Immature natural killer cell (primary cell): Measurements from ENCODE around the gene GRID1. TPM values are rescaled to one million over a fixed set of nuclear protein-coding genes. Genes with fewer than 3 reads are reported as not detected.

Source experiments
- DNase-seq, 3 donors: peaks; one replicate each; pipeline ENCODE4 v3.0.0; 2022; ENCODE audit warnings: mixed read lengths in 1 of 3
- H3K27ac Mint-ChIP-seq, 6 donors: one replicate each; pipeline ENCODE4 v1.8.0; 2020; ENCODE audit warnings: mixed read lengths in 6 of 6, mild to moderate bottlenecking in 5 of 6, inconsistent platforms in 4 of 6, moderate library complexity in 3 of 6
- H3K27me3 Mint-ChIP-seq, 3 donors: one replicate each; pipeline ENCODE4 v1.8.0; 2020 to 2021; ENCODE audit warnings: low read depth in 3 of 3, mild to moderate bottlenecking in 3 of 3, mixed read lengths in 3 of 3, moderate library complexity in 3 of 3, inconsistent platforms in 1 of 3
- H3K36me3 Mint-ChIP-seq, 3 donors: one replicate each; pipeline ENCODE4 v1.8.0; 2020; ENCODE audit warnings: mixed read lengths in 3 of 3, inconsistent platforms in 2 of 3, mild to moderate bottlenecking in 2 of 3
- H3K4me1 Mint-ChIP-seq, 2 donors: one replicate each; pipeline ENCODE4 v1.8.0; 2020; ENCODE audit warnings: inconsistent platforms in 2 of 2, mild to moderate bottlenecking in 2 of 2, mixed read lengths in 2 of 2, moderate library complexity in 1 of 2
- H3K4me3 Mint-ChIP-seq, 5 donors: one replicate each; pipeline ENCODE4 v1.8.0; 2020; ENCODE audit warnings: mild to moderate bottlenecking in 5 of 5, mixed read lengths in 5 of 5, inconsistent platforms in 3 of 5, moderate library complexity in 3 of 5
- H3K9me3 Mint-ChIP-seq, 6 donors: one replicate each; pipeline ENCODE4 v1.8.0; 2020; ENCODE audit warnings: mild to moderate bottlenecking in 6 of 6, mixed read lengths in 6 of 6, inconsistent platforms in 4 of 6, moderate library complexity in 3 of 6
- polyA plus RNA-seq, 3 donors: library from polyadenylated mRNA; unstranded; fragments of 300-500 nt; fragmentation: Illumina TruSeq; gene quantifications; one replicate each; pipeline ENCODE4 v1.2.3, GENCODE V29; 2021

GRID1 gene
- not detected for polyA plus RNA-seq

DNA sequence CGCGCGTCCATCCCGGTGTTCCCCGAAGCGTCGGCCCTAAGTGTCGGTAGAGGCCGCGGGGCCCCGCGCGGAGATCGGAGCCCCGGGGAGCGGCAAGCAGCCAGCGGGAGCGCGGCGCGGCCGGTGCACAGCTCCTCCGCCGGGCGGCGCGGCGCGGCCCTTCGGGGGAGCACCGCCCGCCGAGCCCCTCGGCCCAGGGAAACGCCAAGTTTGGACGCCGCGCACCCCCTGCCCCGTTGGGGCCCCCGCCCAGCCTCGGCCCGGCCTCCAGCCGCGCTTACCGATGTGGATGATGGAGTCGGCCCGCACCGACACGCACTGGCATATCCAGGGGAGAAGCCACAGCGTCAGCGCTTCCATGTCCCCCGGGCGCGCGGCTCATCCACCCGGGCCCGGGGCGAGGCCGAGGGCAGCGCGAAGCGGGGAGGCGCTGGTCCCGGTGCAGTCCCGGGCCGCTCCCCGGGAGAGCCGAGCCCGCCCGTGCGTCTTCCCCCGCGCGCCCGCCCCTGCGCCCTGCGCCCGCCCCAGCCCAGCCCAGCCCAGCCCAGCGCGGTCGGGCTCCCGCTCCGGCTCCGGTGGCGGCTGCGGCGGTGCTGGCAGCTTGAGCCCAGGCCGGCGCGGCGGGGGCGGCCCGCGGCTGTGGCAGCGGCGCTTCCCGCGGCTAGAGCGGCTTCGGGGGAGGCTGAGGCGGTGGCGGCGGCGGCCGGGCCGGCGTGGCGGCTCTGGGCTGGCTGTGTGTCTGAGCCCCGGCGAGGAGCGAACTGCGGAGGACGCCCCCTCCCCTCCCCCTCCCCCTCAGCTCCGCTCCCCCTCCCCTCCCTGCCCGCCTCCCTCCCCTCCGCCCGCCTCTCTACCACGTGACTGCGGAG, at the start of gene GRID1:
Gene GRID1 (minus strand): TSS at position 763 of the 869 bp plus-strand sequence.
- Mint-ChIP-seq H3K27me3 (peaks cover 13 to 29% (median 14%) of the 10 kb centered on the region in 3 donors), H3K36me3 (peaks cover 0 to 4% (median 0%) of the 10 kb centered on the region in 3 donors), H3K4me1 (peaks cover 8 to 13% of the 10 kb centered on the region in 2 donors), H3K4me3 (peak within 1 kb of the TSS; percentile 53 to 72 (median 63)), H3K27ac (peak within 1 kb of the TSS in 1 of 6 donors; percentile 5), H3K9me3 (no peaks in the 10 kb centered on the region)
- no peak for DNase-seq

DNA sequence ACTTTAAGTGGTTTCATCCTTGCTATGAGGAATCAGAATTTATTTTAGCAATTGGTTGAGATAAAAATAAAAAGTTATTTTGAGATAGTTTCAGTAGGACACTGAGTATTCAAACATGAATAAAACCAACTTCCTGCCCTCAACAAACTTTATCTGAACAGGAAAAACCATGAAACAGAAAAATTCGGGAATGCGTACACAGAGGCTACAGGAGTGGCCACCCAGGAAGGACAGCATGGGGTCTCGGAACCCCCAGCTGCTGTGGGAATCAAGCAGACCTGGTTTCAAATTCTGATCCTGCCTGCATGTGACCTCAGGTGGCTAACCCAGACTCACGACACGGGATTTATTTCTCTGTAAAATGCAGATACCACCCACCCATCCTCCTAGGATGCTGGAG, 49.0 kb upstream of the GRID1 start:
- H3K36me3 Mint-ChIP-seq = no peaks in the 10 kb centered on the region
- no peak overlapping the region for H3K4me3 Mint-ChIP-seq
- DNase-seq = no peak
- H3K27ac Mint-ChIP-seq = no peak overlapping the region
- peaks cover 30 to 33% of the 10 kb centered on the region in 2 donors for H3K4me1 Mint-ChIP-seq
- no peaks in the 10 kb centered on the region for H3K9me3 Mint-ChIP-seq
- H3K27me3 Mint-ChIP-seq = peaks cover 0 to 5% (median 2%) of the 10 kb centered on the region in 3 donors

DNA sequence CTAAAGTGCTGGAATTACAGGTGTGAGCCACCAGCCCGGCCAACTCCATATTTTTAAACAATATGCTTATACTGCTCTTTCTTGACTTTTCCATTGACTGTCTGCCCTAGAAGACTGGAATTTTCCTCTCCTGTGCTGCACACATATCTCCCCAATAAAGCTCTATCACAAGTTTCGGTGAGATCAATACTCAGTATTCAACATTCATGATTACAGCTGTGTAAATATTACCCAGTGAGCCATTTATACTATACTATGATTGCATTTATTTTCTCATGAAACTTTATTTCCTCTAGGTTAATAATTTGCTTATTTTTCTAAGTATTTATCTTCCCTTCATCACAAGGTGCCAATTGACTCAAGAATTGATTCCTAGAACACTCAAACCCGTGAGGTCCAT, 48.5 kb upstream of the GRID1 start:
- Mint-ChIP-seq H3K4me3 (peak overlapping the region in 2 of 5 donors; percentile 0 to 30), H3K4me1 (peaks cover 32 to 34% of the 10 kb centered on the region in 2 donors), H3K36me3 (no peaks in the 10 kb centered on the region), H3K9me3 (no peaks in the 10 kb centered on the region), H3K27me3 (peaks cover 0 to 5% (median 2%) of the 10 kb centered on the region in 3 donors), H3K27ac (no peak overlapping the region)
- no peak for DNase-seq

DNA sequence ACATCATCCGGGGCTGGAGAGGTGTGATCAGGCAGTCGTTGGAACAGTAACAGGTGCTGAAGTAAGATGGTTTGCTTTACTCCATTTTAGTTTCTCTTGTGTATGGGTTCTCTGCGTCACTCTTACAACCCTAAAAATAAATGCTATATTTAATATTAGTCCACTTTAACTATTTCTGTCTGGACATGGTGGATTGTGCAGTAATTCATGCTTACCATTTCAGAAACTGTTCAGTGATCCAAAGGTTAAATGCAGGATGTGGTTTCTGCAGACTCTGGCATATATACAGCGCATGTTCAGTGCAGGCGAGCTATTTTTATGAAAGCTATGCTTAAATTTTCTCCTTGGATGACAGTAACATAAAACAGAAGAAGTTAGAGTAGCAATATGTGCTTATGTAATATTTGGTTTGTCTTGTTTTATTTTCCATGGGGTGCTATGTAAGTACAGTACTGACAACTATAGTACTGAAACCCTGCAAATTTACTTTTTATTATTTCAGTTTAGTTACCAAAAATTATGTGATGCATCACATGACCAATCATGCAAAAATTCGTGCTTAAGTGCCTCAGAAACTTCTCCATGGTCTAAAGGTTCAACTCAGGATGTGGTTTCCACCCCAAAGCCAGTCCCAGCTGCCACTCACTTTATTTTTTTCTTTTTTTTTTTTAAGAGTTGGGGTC, 46.6 kb upstream of the GRID1 start:
- Mint-ChIP-seq H3K36me3 (no peaks in the 10 kb centered on the region), H3K4me3 (peak overlapping the region; percentile 41 to 71 (median 56)), H3K9me3 (no peaks in the 10 kb centered on the region), H3K4me1 (peaks cover 32 to 34% of the 10 kb centered on the region in 2 donors), H3K27ac (peak overlapping the region in 5 of 6 donors; percentile 18 to 62 (median 23)), H3K27me3 (peaks cover 0 to 5% (median 2%) of the 10 kb centered on the region in 3 donors)
- no peak for DNase-seq

DNA sequence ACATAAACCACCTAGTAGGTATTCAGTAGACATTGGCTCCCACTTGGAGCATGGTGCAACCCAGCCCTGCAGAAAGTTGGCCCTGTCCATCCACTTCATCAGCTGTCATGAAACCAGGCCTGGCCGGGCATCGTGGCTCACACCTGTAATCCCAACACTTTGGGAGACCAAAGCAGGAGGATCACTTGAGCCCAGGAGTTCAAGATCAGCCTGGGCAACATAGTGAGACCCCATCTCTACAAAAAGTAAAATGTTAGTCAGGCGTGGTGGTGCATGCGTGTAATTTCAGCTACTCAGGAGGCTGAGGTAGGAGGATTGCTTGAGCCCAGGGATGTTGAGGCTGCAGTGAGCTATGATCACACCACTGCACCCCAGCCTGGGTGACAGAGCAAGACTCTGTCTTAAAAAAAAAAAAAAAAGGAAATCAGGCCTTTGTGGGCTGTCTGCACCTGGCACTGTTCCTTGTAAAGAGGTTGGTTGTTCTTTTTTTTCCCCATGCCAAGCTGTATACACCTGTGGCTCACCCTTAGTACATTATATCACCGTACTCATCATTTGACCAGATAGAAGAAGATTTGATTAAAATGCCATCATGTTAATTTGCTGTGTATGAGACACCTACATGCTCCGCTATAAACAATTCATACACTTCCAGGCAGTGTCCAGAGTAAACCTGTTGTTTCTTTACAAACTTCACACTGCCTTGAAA, 45.4 kb upstream of the GRID1 start:
- Mint-ChIP-seq H3K4me3 (peak overlapping the region; percentile 36 to 74 (median 56)), H3K36me3 (no peaks in the 10 kb centered on the region), H3K9me3 (no peaks in the 10 kb centered on the region), H3K27ac (peak overlapping the region; percentile 16 to 80 (median 39)), H3K27me3 (peaks cover 0 to 3% (median 2%) of the 10 kb centered on the region in 3 donors), H3K4me1 (peaks cover 32 to 34% of the 10 kb centered on the region in 2 donors)
- no peak for DNase-seq

DNA sequence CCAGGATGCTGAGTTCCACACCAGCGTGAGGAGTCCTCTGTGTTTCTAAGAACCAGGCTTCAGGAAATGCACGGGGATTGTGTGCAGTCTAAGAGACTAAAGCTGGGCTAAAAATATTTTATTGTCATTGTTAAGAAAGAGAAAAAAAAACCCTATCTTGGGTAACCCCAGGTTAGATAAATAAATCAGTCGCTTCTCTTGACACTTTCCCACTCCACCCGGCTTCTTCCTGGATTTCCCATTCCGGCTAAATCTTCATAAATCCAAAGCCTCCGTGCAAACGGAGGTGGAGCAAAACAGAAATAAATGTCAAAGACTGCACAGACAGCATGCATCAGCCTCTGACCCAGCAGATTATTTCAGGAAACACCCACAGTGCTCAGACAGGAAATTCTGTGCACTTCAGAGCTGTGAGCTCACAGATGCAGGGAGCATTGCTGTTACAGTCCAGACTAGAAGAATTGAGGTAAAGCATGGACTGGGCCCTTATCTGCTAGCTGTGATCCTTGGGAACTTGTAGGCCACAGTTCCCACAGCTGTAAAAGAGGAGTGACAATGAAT, 44.8 kb upstream of the GRID1 start:
- Mint-ChIP-seq H3K36me3 (no peaks in the 10 kb centered on the region), H3K27me3 (peaks cover 0 to 3% (median 2%) of the 10 kb centered on the region in 3 donors), H3K9me3 (no peaks in the 10 kb centered on the region), H3K27ac (peak overlapping the region; percentile 8 to 80 (median 69)), H3K4me3 (peak overlapping the region; percentile 36 to 74 (median 56)), H3K4me1 (peaks cover 32 to 34% of the 10 kb centered on the region in 2 donors)
- DNase-seq = no peak

DNA sequence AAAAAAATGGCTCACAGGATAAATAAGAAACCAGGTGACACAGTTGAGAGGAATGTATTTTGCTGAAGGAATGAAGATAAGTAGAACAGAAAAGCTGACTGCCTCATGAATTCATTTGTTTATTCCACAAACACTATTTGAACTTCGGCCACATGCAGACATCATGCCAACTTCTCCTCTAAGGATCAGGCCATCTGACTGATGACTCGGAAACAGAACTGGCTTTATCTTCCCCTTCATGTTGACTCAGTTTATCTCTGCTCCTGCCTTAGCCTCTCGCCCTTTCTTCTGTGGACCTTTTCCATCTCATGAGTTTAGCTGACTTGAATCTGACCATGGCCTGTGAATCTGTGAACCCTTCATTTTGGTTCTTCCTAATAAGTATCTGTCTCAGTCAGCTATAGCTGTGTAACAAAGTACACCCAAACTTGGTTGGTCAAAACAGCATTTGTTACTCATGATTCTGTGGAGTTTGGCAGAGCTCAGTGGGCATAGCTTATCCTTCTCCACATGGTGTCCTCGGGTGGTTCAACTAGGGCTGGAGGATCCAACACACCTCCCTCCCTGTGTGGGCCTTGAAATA, 44.0 kb upstream of the GRID1 start:
- peak overlapping the region in 5 of 6 donors; percentile 4 to 73 (median 35) for H3K27ac Mint-ChIP-seq
- peaks cover 32 to 34% of the 10 kb centered on the region in 2 donors for H3K4me1 Mint-ChIP-seq
- no peaks in the 10 kb centered on the region for H3K36me3 Mint-ChIP-seq
- peaks cover 0 to 2% (median 0%) of the 10 kb centered on the region in 3 donors for H3K27me3 Mint-ChIP-seq
- peak overlapping the region in 2 of 5 donors; percentile 71 to 74 for H3K4me3 Mint-ChIP-seq
- H3K9me3 Mint-ChIP-seq = no peaks in the 10 kb centered on the region
- no peak for DNase-seq

DNA sequence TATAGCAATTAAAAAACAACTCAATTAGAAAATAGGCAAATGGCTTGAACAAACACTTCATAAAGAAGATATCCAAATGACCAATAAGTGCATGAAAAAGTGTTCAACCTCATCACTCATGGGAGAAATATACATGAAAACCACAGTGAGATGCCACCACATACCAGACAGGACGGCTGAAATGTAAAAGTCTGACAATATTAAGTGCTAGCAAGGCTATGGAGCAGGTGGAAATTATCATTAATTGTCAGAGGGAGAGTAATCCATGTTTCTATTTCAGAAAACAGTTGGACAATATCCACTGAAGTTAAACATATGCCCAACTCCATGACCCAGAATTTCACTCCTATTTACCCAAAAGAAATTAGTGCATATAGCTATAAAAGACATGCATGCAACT, 42.6 kb upstream of the GRID1 start:
- Mint-ChIP-seq H3K4me3 (no peak overlapping the region), H3K36me3 (no peaks in the 10 kb centered on the region), H3K9me3 (no peaks in the 10 kb centered on the region), H3K27me3 (peaks cover 0 to 6% (median 0%) of the 10 kb centered on the region in 3 donors), H3K27ac (peak overlapping the region in 1 of 6 donors; percentile 40), H3K4me1 (peaks cover 32 to 33% of the 10 kb centered on the region in 2 donors)
- DNase-seq = no peak

DNA sequence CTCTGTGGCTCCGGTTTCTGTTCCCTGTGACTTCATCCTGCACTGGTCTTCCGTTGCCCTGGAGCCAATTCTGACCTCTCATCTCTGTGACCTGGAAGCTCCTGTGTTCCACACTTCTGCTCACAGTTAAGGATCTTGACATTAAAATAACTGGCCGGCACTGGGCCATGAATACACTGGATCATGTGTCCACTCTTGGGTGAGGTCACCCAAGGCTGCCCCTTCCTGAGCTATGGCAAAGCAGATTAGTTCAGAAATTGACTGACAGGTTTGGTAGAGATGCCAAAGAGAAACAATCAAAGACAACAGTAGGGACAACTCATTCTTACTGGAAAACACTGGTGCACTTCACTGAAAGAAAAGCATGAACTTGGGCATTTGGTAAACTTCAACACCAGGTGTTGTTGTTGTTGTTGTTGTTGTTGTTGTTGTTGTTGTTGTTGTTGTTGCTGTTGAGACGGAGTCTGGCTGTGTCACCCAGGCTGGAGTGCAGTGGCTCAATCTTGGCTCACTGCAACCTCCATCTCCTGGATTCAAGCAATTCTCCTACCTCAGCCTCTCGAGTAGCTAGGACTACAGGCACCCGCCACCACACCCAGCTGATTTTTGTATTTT, 36.7 kb upstream of the GRID1 start:
- no peaks in the 10 kb centered on the region for H3K9me3 Mint-ChIP-seq
- peaks cover 11 to 18% (median 15%) of the 10 kb centered on the region in 3 donors for H3K27me3 Mint-ChIP-seq
- peak overlapping the region in 1 of 5 donors; percentile 2 for H3K4me3 Mint-ChIP-seq
- no peak for DNase-seq
- H3K36me3 Mint-ChIP-seq = no peaks in the 10 kb centered on the region
- peaks cover 9% of the 10 kb centered on the region in 2 donors for H3K4me1 Mint-ChIP-seq
- H3K27ac Mint-ChIP-seq = no peak overlapping the region

DNA sequence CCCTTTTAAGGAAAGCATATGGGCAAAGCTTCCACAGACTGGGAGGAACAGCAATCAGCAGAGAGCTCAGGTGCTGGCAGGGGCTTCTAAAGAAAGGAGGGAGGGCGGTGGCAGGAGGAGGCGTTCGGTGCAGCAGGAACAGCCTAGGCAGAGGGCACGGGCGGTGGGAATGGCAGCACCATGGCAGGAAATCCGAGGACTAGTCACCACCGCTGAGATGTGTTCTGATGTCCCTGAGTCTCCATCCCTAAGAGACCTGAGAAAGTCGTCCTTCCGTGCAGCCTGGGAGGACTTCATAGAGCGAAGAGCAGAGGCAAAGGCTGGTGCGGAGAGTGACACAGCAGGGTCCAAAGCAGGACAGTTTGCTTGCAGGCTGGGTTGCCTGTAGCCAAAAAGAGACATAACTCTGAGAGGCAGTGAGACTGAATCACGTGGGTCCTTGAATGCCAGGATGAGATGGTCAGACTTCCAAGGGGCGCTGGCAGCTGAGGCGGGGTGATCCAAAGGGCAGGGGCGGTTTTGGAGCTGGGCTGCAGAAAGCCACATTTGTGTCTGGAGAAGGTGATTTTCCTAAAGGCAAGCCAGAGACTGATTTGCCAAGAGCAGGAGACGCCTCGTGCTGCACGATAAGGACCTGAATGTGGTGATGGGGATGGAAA, 35.8 kb upstream of the GRID1 start:
- Mint-ChIP-seq H3K27ac (no peak overlapping the region), H3K36me3 (no peaks in the 10 kb centered on the region), H3K4me1 (peaks cover 9% of the 10 kb centered on the region in 2 donors), H3K4me3 (peak overlapping the region in 2 of 5 donors; percentile 54 to 57), H3K27me3 (peaks cover 11 to 18% (median 15%) of the 10 kb centered on the region in 3 donors), H3K9me3 (no peaks in the 10 kb centered on the region)
- DNase-seq = no peak

DNA sequence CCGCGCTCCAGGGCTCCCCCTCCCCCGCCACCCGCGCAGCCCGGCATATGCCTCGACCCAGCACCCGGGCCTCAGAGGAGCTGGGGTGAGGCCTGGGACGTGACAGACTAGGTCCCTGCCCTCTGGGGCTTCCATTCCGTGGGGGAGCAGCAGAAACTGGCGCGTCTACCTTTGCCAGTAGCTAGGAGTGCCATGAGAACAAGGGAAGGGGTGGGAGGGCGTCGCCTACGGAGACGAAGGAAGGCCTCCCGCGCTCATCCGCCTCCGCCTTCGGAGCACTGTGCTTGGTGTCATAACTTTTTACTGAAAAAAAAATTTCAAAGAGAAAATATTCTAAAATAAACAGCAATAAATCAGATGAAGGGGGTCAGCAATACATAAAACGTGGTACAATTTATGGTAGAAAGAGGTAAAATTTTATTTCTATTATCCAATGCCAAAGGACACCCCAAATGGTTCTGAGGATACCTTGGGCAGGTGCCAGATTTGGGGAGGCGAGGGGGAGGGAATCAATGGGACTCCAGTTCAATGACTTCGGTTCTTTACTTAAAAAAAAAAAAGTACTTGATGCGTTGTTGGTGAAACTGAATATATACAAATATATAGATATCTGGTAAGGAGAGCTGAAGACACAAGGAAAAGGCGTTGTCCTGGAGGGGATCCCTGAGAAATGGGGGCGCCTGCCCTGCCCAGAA, 35.1 kb upstream of the GRID1 start:
- H3K4me3 Mint-ChIP-seq = peak overlapping the region; percentile 36 to 59 (median 54)

More for the DNA sequence above, 35.1 kb upstream of the GRID1 start:
- Mint-ChIP-seq H3K27ac (no peak overlapping the region), H3K9me3 (no peaks in the 10 kb centered on the region), H3K36me3 (no peaks in the 10 kb centered on the region), H3K27me3 (peaks cover 11 to 18% (median 15%) of the 10 kb centered on the region in 3 donors), H3K4me1 (peaks cover 9% of the 10 kb centered on the region in 2 donors)
- no peak for DNase-seq
